MCF 10A (cell line): ENCODE results near the gene FAM20B. TPM values are rescaled to one million over a fixed set of nuclear protein-coding genes. Genes with fewer than 3 reads are reported as not detected.
A peak's percentile ranks its signal among the peaks of the same experiment; 100 is the strongest.

Experiments
- BruUV-seq: library from RNA; stranded (reverse); fragments of 400-500 nt; replicated peaks from 2 replicates; lab custom pipeline; 2021; lab: Mats Ljungman, UMichigan
- CTCF ChIA-PET: fragments of 300-600 bp; sonication (Branson Sonifier 250); formaldehyde crosslinking; extraction: SDS; loops from one replicate; lab custom pipeline; 2021; ENCODE audit warnings: antibody characterized with exemption, inconsistent platforms; lab: Yijun Ruan, JAX
- POLR2A ChIA-PET: fragments of 300-600, 350-650 bp; sonication (Branson Sonifier 250); formaldehyde crosslinking; extraction: SDS; loops from one replicate; lab custom pipeline; 2020; ENCODE audit warnings: antibody characterized with exemption, inconsistent platforms; lab: Yijun Ruan, JAX
- DNase-seq: peaks from one replicate; pipeline ENCODE4 v3.0.0-alpha.2; 2018; ENCODE audit not compliant: unreplicated experiment
- H3K27ac Mint-ChIP-seq: one replicate; pipeline ENCODE4 v1.8.0; 2022; ENCODE audit warnings: mild to moderate bottlenecking, low read depth, mixed read lengths; ENCODE audit not compliant: unreplicated experiment
- H3K27me3 Mint-ChIP-seq: one replicate; pipeline ENCODE4 v1.8.0; 2022; ENCODE audit warnings: mixed read lengths; ENCODE audit not compliant: insufficient read depth, unreplicated experiment
- H3K36me3 Mint-ChIP-seq: one replicate; pipeline ENCODE4 v1.8.0; 2022; ENCODE audit warnings: mild to moderate bottlenecking, moderate library complexity, mixed read lengths; ENCODE audit not compliant: insufficient read depth, unreplicated experiment
- H3K4me1 Mint-ChIP-seq: one replicate; pipeline ENCODE4 v1.8.0; 2022; ENCODE audit warnings: mixed read lengths; ENCODE audit not compliant: insufficient read depth, unreplicated experiment
- H3K4me3 Mint-ChIP-seq: one replicate; pipeline ENCODE4 v1.8.0; 2022; ENCODE audit warnings: mild to moderate bottlenecking, moderate library complexity, mixed read lengths; ENCODE audit not compliant: unreplicated experiment
- H3K9me3 Mint-ChIP-seq: one replicate; pipeline ENCODE4 v1.8.0; 2022; ENCODE audit warnings: mixed read lengths; ENCODE audit not compliant: unreplicated experiment
- intact Hi-C: fragments of 100-400 bp; cut with micrococcal nuclease; formaldehyde crosslinking; loops from 2 replicates; pipeline ENCODE4 v1.14.1; 2022
- total RNA-seq: library from RNA; stranded (reverse); gene quantifications from 2 replicates; pipeline ENCODE4 v1.2.3, GENCODE V29; 2022
- TF ChIP-seq, protein P1 (sequence below): fragments of 200-600 bp; IDR thresholded peaks from one replicate; pipeline ENCODE4 v1.8.0; 2022; ENCODE audit warnings: antibody characterized with exemption, mild to moderate bottlenecking; ENCODE audit not compliant: unreplicated experiment

The FAM20B gene
- total RNA-seq, 1 experiment from 2014 or later: 45.0 TPM

DNA sequence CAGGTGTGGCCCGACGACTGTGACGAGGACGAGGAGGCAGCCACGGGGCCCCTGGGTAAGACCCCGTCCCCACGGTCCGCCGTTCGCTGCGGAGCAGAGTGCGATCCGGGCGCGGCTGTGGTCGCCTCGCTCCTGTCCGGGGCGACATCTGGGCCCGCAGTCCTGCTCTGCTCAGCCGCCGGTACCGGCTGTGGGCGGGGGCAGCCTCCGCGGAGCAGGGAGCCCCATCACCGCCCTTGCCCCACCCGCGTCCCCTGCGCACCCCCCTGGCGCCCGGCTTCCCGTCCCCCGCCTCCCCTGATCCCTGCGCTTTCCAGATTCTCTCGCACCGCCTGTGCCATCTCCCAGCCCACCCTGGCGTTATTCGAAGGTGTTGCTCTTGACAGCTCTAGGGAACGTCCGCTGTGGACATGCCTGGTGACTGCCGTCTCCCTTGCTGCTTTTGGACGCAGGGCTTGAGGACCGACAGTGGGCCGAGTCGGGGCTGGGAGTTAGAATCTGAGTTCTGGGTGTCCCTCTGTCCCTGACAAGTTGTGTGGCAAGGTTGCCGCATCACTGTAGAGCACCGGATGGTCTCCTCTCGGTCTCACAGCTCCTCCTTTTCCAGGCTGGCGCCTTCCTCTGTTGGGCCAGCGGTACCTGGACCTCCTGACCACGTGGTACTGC, 56.8 kb downstream of the FAM20B start:
- CTCF ChIA-PET: interaction anchor here (0.6 to 10.0 kb wide), 16 partner anchors 10 to 786 kb away, joined by 3 to 134 read pairs (median 5); partner anchors contain the start of gene AXDND1
- Mint-ChIP-seq H3K9me3 (no peaks in the 10 kb centered on the region), H3K4me3 (peak overlapping the region; percentile 99), H3K27ac (peak overlapping the region; percentile 98), H3K27me3 (no peaks in the 10 kb centered on the region), H3K4me1 (peaks cover 12% of the 10 kb centered on the region), H3K36me3 (peaks cover 16% of the 10 kb centered on the region)
- no TSS peak for BruUV-seq
- TF ChIP-seq, protein P1, sequence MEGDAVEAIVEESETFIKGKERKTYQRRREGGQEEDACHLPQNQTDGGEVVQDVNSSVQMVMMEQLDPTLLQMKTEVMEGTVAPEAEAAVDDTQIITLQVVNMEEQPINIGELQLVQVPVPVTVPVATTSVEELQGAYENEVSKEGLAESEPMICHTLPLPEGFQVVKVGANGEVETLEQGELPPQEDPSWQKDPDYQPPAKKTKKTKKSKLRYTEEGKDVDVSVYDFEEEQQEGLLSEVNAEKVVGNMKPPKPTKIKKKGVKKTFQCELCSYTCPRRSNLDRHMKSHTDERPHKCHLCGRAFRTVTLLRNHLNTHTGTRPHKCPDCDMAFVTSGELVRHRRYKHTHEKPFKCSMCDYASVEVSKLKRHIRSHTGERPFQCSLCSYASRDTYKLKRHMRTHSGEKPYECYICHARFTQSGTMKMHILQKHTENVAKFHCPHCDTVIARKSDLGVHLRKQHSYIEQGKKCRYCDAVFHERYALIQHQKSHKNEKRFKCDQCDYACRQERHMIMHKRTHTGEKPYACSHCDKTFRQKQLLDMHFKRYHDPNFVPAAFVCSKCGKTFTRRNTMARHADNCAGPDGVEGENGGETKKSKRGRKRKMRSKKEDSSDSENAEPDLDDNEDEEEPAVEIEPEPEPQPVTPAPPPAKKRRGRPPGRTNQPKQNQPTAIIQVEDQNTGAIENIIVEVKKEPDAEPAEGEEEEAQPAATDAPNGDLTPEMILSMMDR: no peak
- POLR2A ChIA-PET: interaction anchor here (0.5 to 3.3 kb wide), 31 partner anchors 8 to 795 kb away, joined by 3 to 16 read pairs (median 4); partner anchors contain the start of genes AXDND1, SOAT1 and TOR1AIP2
- DNase-seq: peak; percentile 56
- intact Hi-C loops: loop anchor here (2.0 kb wide), 1 partner anchor 550 kb away; no protein-coding TSS in a partner anchor

DNA sequence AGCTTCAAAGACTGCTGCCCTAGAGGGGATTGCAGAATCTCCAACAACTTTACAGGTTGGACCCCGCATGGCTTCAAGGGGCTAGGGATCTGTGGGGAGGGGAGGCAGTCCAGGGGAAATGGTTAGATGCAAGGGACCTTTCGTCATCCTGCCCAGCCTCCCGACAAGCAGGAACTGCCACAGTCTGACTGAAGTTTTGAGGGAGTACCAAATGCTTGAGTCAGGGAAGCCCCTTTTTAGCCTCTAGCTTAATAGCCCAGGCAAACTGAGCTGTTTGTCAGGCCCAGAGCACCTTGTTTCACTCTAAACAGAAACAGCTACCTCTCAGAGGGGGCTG, 57.3 kb downstream of the FAM20B start:
- Mint-ChIP-seq H3K4me3 (peak overlapping the region; percentile 99), H3K9me3 (no peaks in the 10 kb centered on the region), H3K27ac (peak overlapping the region; percentile 98), H3K27me3 (no peaks in the 10 kb centered on the region), H3K36me3 (peaks cover 20% of the 10 kb centered on the region), H3K4me1 (peaks cover 12% of the 10 kb centered on the region)
- ChIA-PET CTCF (interaction anchor here (0.5 to 10.0 kb wide), 11 partner anchors 9 to 560 kb away, joined by 3 to 134 read pairs (median 5); partner anchors contain the start of gene AXDND1), POLR2A (interaction anchor here (0.5 to 3.3 kb wide), 24 partner anchors 9 to 414 kb away, joined by 3 to 16 read pairs (median 4); partner anchors contain the start of genes AXDND1 and SOAT1)
- TF ChIP-seq, protein P1: no peak
- TSS peak; percentile 20 for BruUV-seq
- intact Hi-C loops: loop anchor here (2.0 kb wide), 1 partner anchor 550 kb away; no protein-coding TSS in a partner anchor
- no peak for DNase-seq

DNA sequence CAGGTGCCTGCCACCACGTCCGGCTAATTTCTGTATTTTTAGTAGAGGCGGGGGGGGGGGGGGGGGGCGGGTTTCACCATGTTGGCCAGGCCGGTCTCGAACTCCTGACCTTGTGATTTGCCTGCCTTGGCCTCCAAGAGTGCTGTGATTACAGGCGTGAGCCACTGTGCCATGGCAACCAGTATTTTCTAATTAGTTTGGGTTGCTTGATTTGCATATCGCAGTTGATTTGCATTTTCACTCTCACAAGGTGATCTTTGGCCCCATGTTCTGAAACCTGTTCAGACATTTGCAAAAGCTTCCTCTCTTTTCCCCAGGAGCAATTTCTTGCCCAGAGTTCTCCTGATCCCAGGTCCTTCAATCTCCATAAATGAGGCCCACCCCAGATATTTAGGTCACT, 57.8 kb downstream of the FAM20B start:
- TF ChIP-seq, protein P1: no peak
- DNase-seq: no peak
- H3K4me1 Mint-ChIP-seq: peaks cover 12% of the 10 kb centered on the region
- H3K4me3 Mint-ChIP-seq: peak overlapping the region; percentile 99
- peak overlapping the region; percentile 98 for H3K27ac Mint-ChIP-seq
- POLR2A ChIA-PET: interaction anchor here (0.6 to 3.3 kb wide), 10 partner anchors 37 to 413 kb away, joined by 3 to 16 read pairs (median 6); no protein-coding TSS in a partner anchor
- H3K36me3 Mint-ChIP-seq: peaks cover 25% of the 10 kb centered on the region
- no TSS peak for BruUV-seq
- CTCF ChIA-PET: interaction anchor here (0.5 to 10.0 kb wide), 8 partner anchors 9 to 547 kb away, joined by 3 to 134 read pairs (median 6); partner anchors contain the start of gene AXDND1
- H3K9me3 Mint-ChIP-seq: no peaks in the 10 kb centered on the region
- intact Hi-C loops: loop anchor here (2.0 kb wide), 1 partner anchor 551 kb away; no protein-coding TSS in a partner anchor
- no peaks in the 10 kb centered on the region for H3K27me3 Mint-ChIP-seq

DNA sequence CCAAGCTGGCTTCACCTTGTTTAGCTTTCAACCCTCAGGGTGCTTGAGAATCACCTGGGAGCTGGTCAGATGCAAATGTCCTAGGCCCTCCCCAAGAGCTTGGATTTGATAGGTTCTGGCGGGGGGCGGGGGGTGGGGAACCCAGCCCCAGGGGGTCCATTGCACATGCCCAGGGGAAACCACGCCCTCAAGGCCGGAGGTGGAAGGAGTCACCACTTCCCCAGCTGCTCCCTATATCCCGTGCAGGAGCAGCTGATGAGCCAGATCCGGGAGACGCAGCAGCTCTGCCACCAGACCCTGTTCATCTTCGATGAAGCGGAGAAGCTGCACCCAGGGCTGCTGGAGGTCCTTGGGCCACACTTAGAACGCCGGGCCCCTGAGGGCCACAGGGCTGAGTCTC, 62.0 kb downstream of the FAM20B start:
- POLR2A ChIA-PET: no interaction called here
- H3K4me3 Mint-ChIP-seq: no peak overlapping the region
- no peak for DNase-seq

More for the DNA sequence above, 62.0 kb downstream of the FAM20B start:
- intact Hi-C loops: no loop called here
- no peaks in the 10 kb centered on the region for H3K9me3 Mint-ChIP-seq
- TF ChIP-seq, protein P1: no peak
- peaks cover 55% of the 10 kb centered on the region for H3K36me3 Mint-ChIP-seq
- H3K27me3 Mint-ChIP-seq: no peaks in the 10 kb centered on the region
- CTCF ChIA-PET: interaction anchor here (0.6 to 11.0 kb wide), 9 partner anchors 7 to 544 kb away, joined by 3 to 86 read pairs (median 5); partner anchors contain the start of gene TOR3A
- no peak overlapping the region for H3K27ac Mint-ChIP-seq
- peaks cover 20% of the 10 kb centered on the region for H3K4me1 Mint-ChIP-seq
- BruUV-seq: no TSS peak
